Measurements from ENCODE around the gene OPTN. TPM values are rescaled to one million over a fixed set of nuclear protein-coding genes. Genes with fewer than 3 reads are reported as not detected.

The OPTN gene
- 74.5 and 190 TPM in 2 replicates for total RNA-seq

DNA sequence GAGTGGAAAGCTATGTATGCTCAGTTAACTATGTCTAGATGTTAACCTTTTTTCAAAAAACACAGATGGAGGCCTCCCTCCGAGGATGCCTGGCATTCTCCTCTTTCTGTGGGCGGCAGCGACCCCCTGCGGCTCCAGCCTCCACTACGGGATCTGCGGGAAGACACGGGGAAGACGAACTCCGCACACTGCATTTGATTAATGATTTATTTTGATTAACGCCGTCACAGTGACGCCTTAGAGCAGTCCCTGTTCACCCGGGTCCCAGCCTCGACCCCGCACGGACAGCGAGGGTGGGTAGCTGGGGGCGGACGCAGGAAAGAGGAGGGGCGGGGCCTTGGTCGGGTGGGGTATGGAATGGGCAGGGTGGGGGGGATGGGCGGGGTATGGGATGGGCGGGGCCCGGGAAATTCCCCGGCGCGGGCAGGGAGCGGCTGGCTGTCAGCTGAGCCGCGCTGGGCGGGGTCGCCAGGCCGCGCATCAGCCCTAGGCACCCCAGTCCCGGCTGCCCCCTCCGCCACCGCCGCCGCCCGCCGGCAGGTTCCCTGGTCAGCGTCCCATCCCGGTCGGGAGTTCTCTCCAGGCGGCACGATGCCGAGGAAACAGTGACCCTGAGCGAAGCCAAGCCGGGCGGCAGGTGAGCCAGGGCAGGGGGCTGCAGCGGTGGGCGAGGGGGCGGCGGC is at the start of gene OPTN:
TSS of gene OPTN (plus strand) at position 498 of the 683 bp plus-strand sequence. CDS start 8,960 bp downstream, outside the sequence.

DNA sequence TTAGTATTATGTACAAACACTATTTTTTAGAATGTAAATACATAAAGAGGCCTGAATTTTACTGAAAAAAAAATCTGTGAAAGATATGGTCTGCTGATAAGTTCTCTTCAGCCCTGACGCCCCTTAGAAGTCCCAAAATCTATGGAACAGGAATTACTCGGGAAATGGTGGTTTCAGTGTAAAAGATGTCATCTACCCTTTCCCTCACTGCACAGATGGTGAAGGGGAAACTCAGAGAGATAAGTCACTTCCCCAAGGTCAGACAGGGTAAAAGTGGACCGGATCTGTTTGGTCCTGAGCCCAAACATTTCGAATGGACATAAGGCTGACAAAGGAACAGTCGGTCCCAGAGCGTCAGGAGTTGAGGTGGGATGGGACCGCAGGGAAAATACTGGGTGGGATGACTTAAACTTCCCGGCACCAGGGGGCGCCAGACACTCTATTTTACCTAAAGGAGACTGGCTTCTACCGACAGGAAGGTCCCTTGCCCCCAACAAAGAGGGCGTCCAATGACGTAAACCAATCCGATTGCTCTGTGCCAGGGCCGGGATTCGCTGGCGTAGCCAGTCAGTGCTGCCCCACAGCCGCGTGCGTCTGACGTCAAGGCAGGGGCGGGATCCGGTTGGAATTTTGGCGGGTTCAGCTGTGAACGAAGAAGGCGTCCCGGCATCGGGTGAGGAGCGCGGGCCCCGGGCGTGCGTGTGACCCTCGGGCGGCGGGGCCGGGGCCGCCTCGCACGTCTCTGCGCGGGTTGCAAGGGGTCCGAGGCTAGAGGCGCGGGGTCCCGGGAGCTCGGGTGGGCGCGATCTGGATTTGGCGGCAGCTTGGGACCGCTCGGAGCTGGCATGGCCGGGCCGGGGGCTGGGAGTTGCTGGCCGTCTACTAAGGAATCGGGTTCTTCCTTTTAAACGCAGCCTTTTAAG is 61.2 kb downstream of the OPTN start, which contains the start of gene MCM10:
TSS of gene MCM10 (plus strand) at position 625 of the 923 bp plus-strand sequence. CDS start 2,645 bp downstream, outside the sequence.

Other genes starting within 250 kb of the OPTN start
- under 0.01 and 1.00 TPM in 2 replicates for gene CCDC3, start 98.5 kb upstream of the OPTN start, total RNA-seq
- gene MCM10, start 61.4 kb downstream of the OPTN start, total RNA-seq = 0.21 and 0.34 TPM in 2 replicates
- gene UCMA, start 134.2 kb downstream of the OPTN start, total RNA-seq = not detected in 2 replicates
- gene PHYH, start 199.9 kb downstream of the OPTN start, total RNA-seq = 7.9 and 11.6 TPM in 2 replicates
- gene SEPHS1, start 248.1 kb downstream of the OPTN start, total RNA-seq = 21.9 and 34.8 TPM in 2 replicates

Measured in nasal cavity respiratory epithelium epithelial cell of viscerocranial mucosa (primary cell).